SJSA1 (cell line): ENCODE measurements around the gene LCN15. TPM values are rescaled to one million over a fixed set of nuclear protein-coding genes. Genes with fewer than 3 reads are reported as not detected.
"Not testable (repeated sequence)": the region's sequence is repeated elsewhere in the genome, so short reads cannot be mapped to it uniquely, and the experiment has no call there.

ENCODE experiments used
- DNase-seq, 2 experiments: peaks; one replicate each; pipeline ENCODE4 v3.0.0-alpha.2; 2015 to 2020; ENCODE audit warnings: low spot score in 2 of 2, low read depth in 1 of 2
- H3K27ac ChIP-seq: fragments of 250-450 bp; sonication (Bioruptor Pico); 2 replicates; pipeline ENCODE4 v1.5.1; 2020; ENCODE audit warnings: mild to moderate bottlenecking, moderate library complexity
- H3K27me3 ChIP-seq: fragments of 250-450 bp; sonication (Bioruptor Pico); replicated peaks from 2 replicates; pipeline ENCODE4 v1.5.1; 2020; ENCODE audit warnings: mild to moderate bottlenecking, moderate library complexity
- H3K36me3 ChIP-seq: fragments of 250-450 bp; sonication (Bioruptor Pico); 2 replicates; pipeline ENCODE4 v1.5.1; 2020; ENCODE audit warnings: mild to moderate bottlenecking
- H3K4me1 ChIP-seq: fragments of 250-450 bp; sonication (Bioruptor Pico); replicated peaks from 2 replicates; pipeline ENCODE4 v1.6.1; 2021; ENCODE audit warnings: mild to moderate bottlenecking
- H3K4me3 ChIP-seq: fragments of 250-450 bp; sonication (Bioruptor Pico); 2 replicates; pipeline ENCODE4 v1.5.1; 2020; ENCODE audit warnings: mild to moderate bottlenecking
- H3K9me3 ChIP-seq: fragments of 250-450 bp; sonication (Bioruptor Pico); replicated peaks from 2 replicates; pipeline ENCODE4 v1.5.1; 2020; ENCODE audit warnings: mild to moderate bottlenecking
- total RNA-seq: library from RNA; depleted of rRNA; stranded (reverse); fragments of >200 nt; shearing (Covaris generic); gene quantifications from 2 replicates; pipeline ENCODE4 v1.2.3, GENCODE V29; 2014; rRNA removed

LCN15 gene, protein sequence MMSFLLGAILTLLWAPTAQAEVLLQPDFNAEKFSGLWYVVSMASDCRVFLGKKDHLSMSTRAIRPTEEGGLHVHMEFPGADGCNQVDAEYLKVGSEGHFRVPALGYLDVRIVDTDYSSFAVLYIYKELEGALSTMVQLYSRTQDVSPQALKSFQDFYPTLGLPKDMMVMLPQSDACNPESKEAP
- total RNA-seq: not detected in 2 replicates

DNA sequence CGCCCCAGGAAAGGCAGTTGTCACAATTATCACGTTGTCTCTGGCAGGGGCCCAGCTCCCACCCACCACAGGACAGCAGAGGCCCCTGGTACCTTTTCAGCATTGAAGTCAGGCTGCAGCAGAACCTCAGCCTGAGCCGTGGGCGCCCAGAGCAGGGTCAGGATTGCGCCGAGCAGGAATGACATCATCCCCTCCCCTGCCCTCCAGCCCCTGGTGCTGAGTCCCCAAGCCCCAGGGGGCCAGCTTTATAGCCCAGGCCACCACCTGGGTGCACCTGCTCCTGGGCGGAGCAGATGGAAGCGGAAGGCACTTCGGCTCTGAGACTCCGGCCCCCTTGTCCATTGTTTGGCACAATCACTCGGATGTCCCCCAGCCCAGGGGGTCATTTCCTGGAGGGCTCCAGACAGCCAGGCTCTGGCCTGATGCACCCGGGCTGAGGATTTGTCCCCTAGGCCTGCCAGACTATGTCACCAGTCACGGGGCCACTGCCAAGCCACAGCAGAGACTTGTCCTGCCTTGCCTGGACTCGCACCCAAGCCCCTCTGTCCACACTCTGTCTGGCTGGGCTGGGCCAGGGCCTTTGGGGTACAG is at the start of gene LCN15:
LCN15 (minus strand) TSS at position 218 of the 591 bp plus-strand sequence; CDS start at position 188, 30 bp downstream.
- no peak for DNase-seq
- no peak within 1 kb of the TSS for H3K4me3 ChIP-seq
- no peaks in the 10 kb centered on the region for H3K4me1 ChIP-seq
- no peaks in the 10 kb centered on the region for H3K9me3 ChIP-seq
- no peaks in the 10 kb centered on the region for H3K36me3 ChIP-seq
- H3K27me3 ChIP-seq: peaks cover 18% of the 10 kb centered on the region; the same call in 1 of the 2 replicates
- no peak within 1 kb of the TSS for H3K27ac ChIP-seq

DNA sequence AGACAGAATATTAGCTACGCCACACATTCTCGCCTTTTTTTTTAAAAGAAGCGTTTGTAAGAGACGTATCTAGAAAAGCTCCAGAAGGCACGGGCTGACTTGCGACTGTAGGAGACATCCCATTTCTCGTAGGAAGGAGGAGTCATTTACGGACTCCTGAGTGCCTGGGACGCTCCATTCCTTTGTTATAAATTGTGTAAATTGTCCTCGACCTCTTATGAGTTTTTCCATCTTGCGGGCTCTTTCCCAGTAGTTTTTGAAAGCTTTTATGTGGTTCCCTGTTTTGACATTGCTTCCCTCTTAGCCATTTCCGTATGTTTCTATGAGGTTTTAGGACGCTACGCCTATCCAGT is 44.5 kb upstream of the LCN15 start:
- Histone ChIP-seq H3K27ac (no peak overlapping the region), H3K9me3 (no peaks in the 10 kb centered on the region), H3K27me3 (no peaks in the 10 kb centered on the region), H3K36me3 (peaks cover 52% of the 10 kb centered on the region), H3K4me1 (peaks cover 15% of the 10 kb centered on the region), H3K4me3 (peak overlapping the region; percentile 98)
- DNase-seq: peak in 1 of 2 experiments; percentile 23

DNA sequence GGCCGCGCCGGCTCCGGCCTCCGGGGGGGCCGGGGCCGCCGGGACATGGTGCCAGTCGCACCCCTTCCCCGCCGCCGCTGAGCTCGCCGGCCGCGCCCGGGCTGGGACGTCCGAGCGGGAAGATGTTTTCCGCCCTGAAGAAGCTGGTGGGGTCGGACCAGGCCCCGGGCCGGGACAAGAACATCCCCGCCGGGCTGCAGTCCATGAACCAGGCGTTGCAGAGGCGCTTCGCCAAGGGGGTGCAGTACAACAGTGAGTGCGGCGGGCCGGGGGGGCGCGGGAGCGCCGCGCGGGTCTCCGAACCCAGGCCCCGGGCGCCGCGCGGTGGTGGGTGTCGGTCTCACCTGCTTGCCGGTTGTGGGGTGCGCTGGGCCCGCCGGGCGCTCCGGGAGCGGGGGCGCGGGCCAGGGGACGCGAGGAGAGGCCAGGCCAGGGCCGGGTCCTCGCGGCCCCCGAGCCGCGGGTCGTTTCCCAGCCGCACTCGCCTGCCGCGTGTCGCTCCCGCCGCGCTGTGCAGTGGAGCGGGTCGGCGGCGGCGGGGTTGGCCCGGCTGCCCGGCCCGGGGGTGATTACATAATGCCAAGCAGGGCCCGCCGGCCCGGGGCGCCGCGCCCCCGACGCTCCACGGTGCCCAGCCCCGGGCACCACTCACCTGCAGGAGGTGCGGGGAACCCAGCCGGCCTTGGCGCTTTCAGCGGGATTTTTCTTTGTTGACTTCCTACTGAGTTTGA is 43.9 kb upstream of the LCN15 start:
- H3K4me1 ChIP-seq: peaks cover 15% of the 10 kb centered on the region
- peak overlapping the region; percentile 98 for H3K4me3 ChIP-seq
- H3K27me3 ChIP-seq: no peaks in the 10 kb centered on the region
- no peaks in the 10 kb centered on the region for H3K9me3 ChIP-seq
- peak; percentile 34 to 45 for DNase-seq
- H3K27ac ChIP-seq: peak overlapping the region; percentile 26; the same call in 1 of the 2 replicates
- H3K36me3 ChIP-seq: peaks cover 46% of the 10 kb centered on the region

DNA sequence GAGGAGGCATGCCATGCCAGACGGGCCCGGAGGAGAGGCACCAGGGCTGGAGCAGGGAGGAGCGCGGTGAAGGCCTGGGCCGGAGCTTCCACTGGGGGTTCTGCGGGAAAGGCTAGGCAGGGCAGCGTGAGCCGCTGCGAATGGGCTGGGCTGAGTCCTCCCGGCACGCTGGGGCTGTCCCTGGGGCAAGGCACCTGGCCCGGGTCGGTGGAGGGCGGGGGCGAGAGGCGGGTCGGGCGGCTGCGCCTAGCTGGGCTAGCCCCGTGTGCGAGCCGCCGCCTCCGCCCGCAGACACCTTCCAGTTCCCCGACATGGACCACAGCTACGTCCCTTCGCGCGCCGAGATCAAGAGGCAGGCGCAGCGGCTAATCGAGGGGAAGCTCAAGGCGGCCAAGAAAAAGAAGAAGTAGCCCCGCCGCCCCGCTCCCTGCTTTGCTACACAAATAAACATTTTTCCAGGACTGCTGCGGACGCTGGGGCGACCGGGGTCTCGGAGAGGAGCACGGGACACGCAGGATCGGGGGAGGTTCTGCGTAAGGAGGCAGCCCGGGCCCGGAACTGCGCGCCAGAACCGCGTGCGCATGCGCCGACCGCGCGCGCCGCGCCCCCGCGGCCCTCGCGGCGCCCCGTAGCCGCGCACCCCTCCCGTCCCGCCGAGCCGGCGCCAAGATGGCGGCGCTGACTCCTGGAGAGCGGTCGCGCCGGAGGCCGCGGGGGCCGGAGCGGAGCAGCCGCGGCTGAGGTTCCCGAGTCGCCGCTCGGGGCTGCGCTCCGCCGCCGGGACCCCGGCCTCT is 43.2 kb upstream of the LCN15 start, which contains the start of gene RABL6:
RABL6 (plus strand) TSS at position 668 of the 794 bp plus-strand sequence. CDS start 249 bp downstream, outside the sequence.
- Histone ChIP-seq H3K36me3 (peaks cover 39% of the 10 kb centered on the region), H3K4me1 (peaks cover 15% of the 10 kb centered on the region), H3K9me3 (no peaks in the 10 kb centered on the region), H3K4me3 (peak within 1 kb of the TSS; percentile 98), H3K27ac (peak within 1 kb of the TSS; percentile 26; the same call in 1 of the 2 replicates), H3K27me3 (no peaks in the 10 kb centered on the region)
- DNase-seq: peak; percentile 70 to 80

DNA sequence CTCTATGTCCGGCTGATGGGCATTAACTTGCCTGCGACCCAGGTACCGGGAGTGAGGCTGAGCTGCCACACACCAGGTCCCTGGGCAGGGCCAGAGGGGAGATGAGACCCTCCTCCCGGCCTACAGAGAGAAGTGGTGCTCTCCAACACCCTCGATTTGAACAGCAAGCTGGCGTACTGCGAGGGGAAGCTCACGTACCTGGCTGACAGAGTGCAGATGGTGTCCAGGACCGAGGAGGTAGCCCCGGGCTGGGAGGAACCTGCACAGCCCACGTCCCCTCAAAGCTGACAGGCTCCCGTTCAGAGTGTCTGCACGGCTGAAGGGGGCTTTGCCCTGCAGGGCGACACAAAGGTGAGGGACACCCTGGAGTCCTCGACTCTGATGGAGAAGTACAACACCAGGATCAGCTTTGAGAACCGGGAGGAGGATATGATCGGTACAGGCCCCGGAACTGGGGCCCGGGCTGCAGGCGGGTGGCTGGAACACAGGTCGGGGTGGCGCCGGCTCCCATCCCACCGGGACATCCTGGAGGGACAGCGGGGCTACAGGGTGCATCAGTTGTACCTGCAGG is 42.4 kb upstream of the LCN15 start:
- Histone ChIP-seq H3K4me3 (peak overlapping the region; percentile 98), H3K36me3 (peaks cover 33% of the 10 kb centered on the region), H3K27ac (no peak overlapping the region), H3K27me3 (peaks cover 5% of the 10 kb centered on the region; the same call in 1 of the 2 replicates), H3K4me1 (peaks cover 15% of the 10 kb centered on the region), H3K9me3 (no peaks in the 10 kb centered on the region)
- DNase-seq: no peak

DNA sequence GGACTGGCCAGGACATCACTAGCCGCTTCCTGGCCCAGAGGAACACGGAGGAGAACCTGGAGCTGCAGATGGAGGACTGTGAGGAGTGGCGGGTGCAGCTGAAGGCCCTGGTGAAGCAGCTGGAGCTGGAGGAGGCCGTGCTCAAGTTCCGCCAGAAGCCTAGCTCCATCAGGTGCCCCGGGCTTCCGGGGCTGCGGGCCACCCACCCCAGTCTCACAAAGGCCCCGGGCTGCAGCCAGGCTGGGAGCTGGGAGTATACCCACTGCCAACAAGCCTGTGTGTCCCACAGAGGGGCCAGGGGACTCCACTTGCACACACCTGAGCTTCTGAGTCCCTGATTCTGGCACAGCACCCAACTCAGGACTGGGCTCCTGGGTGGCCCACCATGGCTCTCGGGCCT is 41.7 kb upstream of the LCN15 start:
- no peak overlapping the region for H3K27ac ChIP-seq
- no peak for DNase-seq
- peaks cover 15% of the 10 kb centered on the region for H3K4me1 ChIP-seq
- no peak overlapping the region for H3K4me3 ChIP-seq
- peaks cover 11% of the 10 kb centered on the region; the same call in 1 of the 2 replicates for H3K27me3 ChIP-seq
- no peaks in the 10 kb centered on the region for H3K9me3 ChIP-seq
- peaks cover 28% of the 10 kb centered on the region for H3K36me3 ChIP-seq

DNA sequence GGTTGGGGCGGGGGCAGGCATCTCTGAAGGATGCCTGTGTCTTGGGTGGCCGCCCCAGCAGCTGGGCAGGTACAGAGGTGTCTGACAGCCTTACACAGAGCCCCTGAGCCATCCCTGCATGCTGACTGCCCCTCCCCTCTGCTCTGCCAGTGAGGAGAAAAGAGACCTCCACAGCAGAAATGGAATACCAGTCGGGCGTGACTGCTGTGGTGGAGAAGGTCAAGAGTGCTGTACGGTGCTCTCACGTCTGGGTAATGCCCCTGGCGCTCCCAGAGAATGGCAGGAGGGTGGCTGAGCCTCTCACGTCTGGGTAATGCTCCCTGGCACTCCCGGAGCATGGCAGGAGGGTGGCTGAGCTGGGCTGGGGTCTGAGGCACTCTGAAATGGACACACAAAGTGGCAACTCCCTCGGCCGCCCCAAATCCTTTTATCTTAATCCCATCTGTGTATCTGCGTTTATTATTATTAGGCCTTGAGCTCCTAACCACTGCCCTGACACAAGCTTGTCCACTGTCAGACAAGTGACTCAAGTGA is 41.0 kb upstream of the LCN15 start:
- no peak overlapping the region for H3K4me3 ChIP-seq
- no peak overlapping the region for H3K27ac ChIP-seq
- H3K4me1 ChIP-seq: peaks cover 15% of the 10 kb centered on the region
- peaks cover 19% of the 10 kb centered on the region for H3K27me3 ChIP-seq
- no peak for DNase-seq
- H3K36me3 ChIP-seq: peaks cover 20% of the 10 kb centered on the region
- H3K9me3 ChIP-seq: no peaks in the 10 kb centered on the region

DNA sequence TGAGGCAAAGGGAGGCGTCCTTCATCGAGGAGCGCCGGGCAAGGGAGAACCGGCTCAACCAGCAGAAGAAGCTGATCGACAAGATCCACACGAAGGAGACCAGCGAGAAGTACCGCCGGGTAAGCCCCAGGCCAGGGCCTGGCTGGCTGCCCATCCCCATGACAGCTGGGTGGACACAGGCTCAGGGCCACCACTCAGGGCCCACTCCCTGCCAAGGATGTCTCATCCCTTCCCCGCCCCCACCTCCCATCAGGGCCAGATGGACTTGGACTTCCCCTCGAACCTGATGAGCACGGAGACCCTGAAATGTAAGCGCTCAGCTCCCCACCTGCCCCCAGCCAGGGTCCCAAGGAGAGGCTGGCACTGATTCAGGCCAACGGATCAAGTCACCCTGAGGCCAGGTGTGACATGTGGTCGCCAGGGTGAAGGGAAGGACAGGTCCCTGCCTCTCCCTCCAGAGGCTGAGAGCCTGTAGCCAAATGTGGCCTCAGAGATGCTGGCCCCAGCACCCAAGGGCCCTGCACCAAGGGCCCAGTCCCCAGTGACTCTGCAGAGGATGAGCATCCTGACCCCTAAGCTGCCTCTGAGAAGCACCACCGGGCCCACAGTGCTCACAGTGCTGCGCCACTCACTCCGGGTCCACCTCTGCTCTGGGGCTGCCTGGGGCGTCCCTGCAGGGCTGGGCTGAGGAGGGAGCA is 40.3 kb upstream of the LCN15 start:
- Histone ChIP-seq H3K27ac (no peak overlapping the region), H3K4me1 (peaks cover 15% of the 10 kb centered on the region), H3K27me3 (peaks cover 24% of the 10 kb centered on the region), H3K4me3 (no peak overlapping the region), H3K9me3 (no peaks in the 10 kb centered on the region), H3K36me3 (peaks cover 14% of the 10 kb centered on the region)
- no peak for DNase-seq

DNA sequence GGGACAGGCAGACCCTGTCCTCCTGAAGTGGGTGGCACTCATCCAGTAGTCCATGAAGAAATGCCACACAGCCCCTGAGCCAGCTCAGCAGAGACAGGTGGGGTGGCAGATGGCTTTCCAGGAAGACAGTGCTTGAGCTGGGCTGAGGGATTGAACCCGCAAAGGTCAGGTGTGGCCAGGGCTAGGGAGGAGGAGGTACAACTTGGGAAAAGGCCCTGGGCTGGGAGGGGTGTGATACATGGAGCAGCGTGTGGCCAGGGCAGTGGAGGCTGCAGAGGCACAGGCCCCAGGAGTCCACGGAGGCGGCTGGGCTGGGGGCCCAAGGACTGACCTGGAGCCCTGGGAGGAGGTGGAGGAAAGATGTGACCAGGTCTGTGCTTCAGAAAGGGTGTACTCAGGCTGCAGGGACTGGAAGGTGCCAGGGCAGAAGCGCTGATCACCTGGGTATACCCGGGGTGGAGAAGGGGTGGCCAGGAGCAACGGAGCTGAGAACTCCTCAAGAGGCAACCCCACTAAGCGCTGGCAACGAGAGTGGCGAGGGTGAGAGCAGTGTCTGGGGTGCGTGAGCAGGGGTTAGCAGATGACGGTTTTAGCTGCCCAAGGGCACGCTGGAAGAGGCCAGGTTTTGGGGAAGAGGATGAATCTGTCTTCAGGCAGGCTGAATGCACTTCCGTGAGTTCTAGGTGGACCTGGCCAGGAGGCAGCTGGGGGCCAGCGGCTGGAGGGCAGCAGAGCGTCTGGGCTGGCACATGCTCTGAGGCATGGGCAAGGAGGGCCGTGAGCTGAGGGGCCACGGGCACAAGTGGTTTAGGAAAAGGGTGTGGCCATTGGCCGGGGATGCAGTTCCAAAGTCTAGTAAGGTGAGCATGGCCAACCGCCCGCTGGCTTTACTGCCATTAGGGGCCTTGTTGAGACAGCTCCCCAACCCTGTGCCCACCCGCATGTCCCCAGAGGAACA is 39.5 kb upstream of the LCN15 start:
- Histone ChIP-seq H3K27ac (no peak overlapping the region), H3K4me3 (no peak overlapping the region), H3K36me3 (peaks cover 7% of the 10 kb centered on the region), H3K9me3 (no peaks in the 10 kb centered on the region), H3K4me1 (peaks cover 9% of the 10 kb centered on the region), H3K27me3 (peaks cover 32% of the 10 kb centered on the region)
- peak in 1 of 2 experiments; percentile 40 for DNase-seq

DNA sequence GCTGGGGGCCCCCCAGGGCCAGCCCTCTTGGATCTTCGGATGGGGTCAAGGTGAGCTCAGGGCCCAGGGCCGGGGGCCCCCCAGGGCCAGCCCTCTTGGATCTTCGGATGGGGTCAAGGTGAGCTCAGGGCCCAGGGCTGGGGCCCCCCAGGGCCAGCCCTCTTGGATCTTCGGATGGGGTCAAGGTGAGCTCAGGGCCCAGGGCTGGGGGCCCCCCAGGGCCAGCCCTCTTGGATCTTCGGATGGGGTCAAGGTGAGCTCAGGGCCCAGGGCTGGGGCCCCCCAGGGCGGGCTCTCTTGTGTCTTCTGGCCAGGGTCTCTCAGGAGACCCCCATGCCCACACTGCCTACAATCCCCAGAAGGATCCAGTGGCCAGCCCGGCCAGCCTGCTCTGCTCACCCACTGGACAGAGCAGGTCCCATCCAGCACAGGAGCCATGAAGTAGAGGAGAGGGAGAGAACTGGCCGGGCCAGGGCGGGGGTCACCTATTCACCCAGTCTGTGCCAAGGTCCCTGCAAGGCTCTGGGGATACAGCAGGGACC is 38.8 kb upstream of the LCN15 start:
- H3K36me3 ChIP-seq, H3K27ac ChIP-seq, DNase-seq, H3K9me3 ChIP-seq, H3K4me3 ChIP-seq, H3K4me1 ChIP-seq: not testable (repeated sequence)
- peaks cover 39% of the 10 kb centered on the region for H3K27me3 ChIP-seq

DNA sequence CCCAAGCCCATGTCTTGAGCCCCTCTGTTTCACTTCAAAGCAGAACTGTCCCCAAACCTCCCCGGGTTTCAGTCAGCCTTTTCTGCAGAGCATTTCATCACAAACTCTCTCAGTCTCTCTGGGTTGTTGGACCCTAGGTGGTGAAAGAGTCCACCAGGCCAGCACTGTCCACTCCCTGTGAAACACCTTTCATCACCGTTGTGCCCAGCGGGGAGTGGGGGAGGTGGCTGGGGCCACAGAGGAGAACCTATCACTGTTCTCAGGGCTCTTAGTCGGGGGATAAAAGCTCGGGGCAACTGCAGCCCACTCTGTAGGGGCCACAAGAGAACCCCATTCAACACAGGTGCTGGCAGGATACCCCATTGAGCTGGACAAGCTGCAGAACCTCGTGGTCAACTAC is 38.0 kb upstream of the LCN15 start:
- DNase-seq: no peak
- Histone ChIP-seq H3K27me3 (peaks cover 45% of the 10 kb centered on the region), H3K4me3 (no peak overlapping the region), H3K9me3 (no peaks in the 10 kb centered on the region), H3K4me1 (peaks cover 7% of the 10 kb centered on the region), H3K27ac (no peak overlapping the region), H3K36me3 (no peaks in the 10 kb centered on the region)
